NCI-H1417 (cell line): ENCODE results near the gene ZMYND15.
A peak's percentile ranks its signal among the peaks of the same experiment; 100 is the strongest.

Experiments used
- DNase-seq, 3 experiments: peaks; one replicate each; lab custom pipeline; 2025; lab: John Stamatoyannopoulos, UW

ZMYND15 gene

GRCh38 chr17:4786106-4786511, 46.5 kb downstream of the ZMYND15 start, which contains the start of gene VMO1:
Gene VMO1 (minus strand): TSS chr17:4786364. CDS start chr17:4786352, 12 bp downstream.
- DNase-seq, result no peak

DNA sequence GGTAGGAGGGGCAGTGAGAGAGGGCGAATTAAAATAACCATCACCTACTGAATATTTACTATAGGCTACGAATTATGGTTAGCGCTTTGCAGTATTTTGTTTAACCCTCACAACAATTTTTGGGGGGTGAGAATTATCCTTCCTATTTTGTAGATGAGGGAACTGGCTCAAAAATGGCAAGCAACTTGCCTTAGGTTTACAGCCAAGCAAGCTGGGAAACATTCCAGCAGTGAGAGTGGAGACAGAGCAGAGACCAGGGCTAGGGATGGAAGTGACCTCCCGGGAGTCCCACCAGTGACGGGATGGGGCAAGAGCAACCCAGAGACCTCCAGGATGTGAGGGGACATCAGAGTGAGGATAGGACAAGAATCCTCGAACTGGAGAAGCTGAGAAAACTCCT, 46.9 kb downstream of the ZMYND15 start:
- DNase-seq, result no peak

DNA sequence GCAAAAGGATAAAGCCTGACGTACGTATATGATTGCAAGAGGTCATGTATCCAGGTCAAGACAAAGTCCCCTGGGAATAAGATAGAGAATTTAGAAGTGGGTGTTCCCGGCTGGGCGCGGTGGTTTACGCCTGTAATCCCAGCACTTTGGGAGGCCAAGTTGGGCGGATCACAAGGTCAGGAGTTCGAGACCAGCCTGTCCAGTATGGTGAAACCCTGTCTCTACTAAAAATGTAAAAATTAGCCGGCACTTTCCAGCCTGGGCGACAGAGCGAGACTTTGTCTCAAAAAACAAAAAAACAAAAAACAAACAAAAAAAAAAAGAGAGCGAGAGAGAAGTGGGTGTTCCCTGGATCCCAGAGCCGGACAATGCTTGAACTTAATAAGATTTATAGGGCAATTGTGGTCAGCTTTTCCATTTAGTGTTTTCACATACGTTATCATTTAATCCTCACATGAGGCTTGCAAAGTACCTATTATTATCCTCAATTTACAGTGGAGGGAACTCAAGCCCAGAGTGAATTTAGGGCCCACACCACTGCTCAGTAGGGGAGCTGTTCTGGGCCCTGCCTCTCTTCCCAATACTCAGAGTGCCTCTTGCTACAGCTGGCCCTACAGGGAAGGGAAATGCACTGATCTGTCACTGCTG, 48.6 kb downstream of the ZMYND15 start:
- no peak for DNase-seq

GRCh38 chr17:4788807-4789700, 49.4 kb downstream of the ZMYND15 start, which contains the start of gene GLTPD2:
Gene GLTPD2 (plus strand): TSS chr17:4788964. CDS start chr17:4789012, 48 bp downstream.
- peak in 2 of 3 experiments; percentile 50 to 55 for DNase-seq

- DNase-seq, result no peak
These were observed 50.0 kb downstream of the ZMYND15 start for GRCh38 chr17:4789701-4789950.

GRCh38 chr17:4789951-4790704, 50.5 kb downstream of the ZMYND15 start:
- peak; percentile 74 to 86 (median 84) for DNase-seq

- no peak for DNase-seq
These were observed 51.1 kb downstream of the ZMYND15 start for GRCh38 chr17:4790705-4791088.

DNA sequence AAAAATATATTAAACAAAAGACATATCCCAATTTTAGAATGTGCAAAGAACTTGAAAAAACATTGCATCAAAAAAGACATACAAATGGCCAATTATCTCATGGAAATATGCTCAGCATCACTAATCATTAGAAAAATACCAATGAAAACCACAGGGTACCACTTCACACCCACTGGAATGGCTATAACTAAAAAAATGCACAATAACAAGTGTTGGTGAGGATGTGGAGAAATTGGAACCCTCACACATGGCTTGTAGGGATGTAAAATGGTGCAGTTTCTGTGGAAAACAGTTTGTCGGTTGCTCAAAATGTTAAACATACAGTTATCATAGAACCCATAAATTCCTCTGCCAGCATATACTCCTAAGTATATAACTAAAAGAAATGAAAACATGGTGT, 55.5 kb downstream of the ZMYND15 start:
- DNase-seq, result no peak
